ENCODE results near the gene OR9Q1.

- TF ChIP-seq EZH2 (IDR thresholded peaks at IDR 0.05) (no peak), POLR2AphosphoS5 (IDR thresholded peaks at IDR 0.05; ENCODE audit: borderline replicate concordance, low read depth, low read length) (no peak)
These were observed 168.5 kb downstream of the OR9Q1 start for GRCh38 chr11:58192229-58192628.
